SIG-M5 treated with dmso at 0.1 percent for 504 hours (cell line): Measurements from ENCODE around the gene NFATC2.

Experiments used
- DNase-seq: peaks from one replicate; lab custom pipeline; 2025; ENCODE audit not compliant: unreplicated experiment; lab: John Stamatoyannopoulos, UW

Gene NFATC2

DNA sequence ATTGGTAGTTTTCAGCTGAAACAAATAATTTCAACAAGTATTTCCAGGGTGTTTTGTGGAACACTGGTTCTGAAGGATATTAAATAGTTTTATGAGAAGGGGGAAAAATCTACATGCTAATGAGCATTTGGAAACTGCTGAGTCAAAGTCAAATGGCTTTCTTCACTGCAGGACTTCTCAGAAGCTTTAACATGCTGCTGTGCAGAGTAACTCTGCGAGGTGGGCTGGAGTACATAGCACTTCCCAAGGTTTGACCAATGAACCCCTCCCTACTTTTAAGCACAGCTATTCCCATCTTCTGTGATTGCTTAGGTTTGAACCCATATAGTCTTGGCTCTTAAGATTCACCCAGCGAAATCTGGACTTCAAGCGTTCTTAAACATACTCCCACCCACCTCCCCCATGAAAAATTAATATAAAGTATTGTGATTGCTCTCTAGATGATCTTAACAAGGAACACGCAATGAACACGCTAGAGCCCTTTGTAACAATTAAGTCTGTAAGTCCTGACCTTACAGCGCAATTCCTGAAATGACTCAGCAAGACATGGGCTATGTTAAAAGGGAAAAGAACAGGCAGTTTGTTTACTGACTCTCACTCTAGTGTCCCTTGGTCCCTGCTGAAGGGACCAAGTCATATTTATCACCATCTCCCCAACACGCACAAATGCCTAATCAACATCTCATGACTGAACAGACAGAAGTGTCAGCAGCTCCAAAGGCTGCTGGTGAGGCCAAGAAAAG is 105.2 kb downstream of the NFATC2 start:
- no peak for DNase-seq

DNA sequence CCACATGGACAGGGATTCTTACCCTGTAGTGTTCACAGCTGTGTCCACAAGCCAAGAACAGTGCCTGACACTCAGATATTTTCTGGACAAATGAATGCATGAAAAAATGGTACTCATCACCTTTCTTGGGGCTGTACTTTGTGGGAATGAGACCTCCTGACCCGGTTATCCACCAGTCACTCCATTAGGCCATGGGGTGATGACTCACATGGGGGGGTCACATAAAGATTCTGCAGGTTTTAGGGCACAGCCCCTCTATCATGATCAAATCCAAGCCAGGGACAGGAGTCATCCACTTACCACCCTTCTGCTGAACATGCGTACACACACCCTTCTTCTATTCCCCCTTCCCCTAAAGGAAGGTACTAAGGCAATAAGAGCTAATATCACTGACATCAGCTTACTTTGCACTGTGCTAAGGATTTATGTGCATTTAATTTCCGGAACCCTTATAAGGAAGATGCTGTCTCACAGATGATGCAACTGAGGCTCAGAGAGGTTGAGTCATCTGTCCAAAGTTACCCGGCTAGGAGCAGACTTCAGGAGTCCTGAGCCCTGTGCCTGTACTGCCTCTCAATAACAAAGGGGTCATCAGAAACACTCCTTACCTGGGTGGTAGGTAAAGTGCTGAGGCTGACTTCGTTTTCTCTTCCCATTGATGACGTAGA is 107.8 kb downstream of the NFATC2 start:
- DNase-seq = peak; percentile 44

DNA sequence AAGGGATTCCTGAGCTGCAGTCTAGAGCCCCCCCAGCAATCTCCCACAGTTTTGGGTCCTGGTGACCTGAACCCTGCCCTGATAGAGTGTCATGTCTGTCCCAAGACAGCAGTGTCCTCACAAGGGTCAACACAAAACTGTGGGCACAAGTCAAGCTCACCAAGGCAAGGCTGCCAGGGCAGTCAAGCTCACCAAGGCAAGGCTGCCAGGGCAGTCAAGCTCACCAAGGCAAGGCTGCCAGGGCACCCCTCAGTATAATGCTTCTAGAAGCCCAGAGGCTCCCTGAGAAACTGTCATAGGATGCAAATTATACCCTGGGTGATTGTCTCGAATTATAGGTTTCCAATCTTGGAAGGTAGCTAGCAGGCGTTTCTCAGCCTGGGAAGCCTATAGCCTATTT is 108.5 kb downstream of the NFATC2 start:
- no peak for DNase-seq

DNA sequence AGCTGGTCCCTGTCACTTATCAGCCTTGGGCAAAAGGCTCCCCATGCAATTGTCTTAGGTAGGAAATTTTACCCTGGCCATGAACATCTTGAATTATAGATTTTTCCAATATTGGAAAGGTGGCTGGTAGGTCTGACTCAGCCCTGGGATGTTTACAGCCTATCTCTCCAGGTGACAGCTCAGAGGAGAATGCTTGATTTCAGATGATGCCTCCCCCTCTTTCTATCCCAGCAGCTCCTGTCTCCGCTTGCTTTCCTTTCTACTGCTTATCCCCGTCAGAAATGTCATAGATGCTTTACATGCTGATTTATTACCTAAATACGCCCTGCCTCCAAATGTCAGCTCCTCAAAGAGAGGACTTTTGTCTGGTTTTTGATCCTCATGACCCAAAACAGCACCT is 109.6 kb downstream of the NFATC2 start:
- no peak for DNase-seq

DNA sequence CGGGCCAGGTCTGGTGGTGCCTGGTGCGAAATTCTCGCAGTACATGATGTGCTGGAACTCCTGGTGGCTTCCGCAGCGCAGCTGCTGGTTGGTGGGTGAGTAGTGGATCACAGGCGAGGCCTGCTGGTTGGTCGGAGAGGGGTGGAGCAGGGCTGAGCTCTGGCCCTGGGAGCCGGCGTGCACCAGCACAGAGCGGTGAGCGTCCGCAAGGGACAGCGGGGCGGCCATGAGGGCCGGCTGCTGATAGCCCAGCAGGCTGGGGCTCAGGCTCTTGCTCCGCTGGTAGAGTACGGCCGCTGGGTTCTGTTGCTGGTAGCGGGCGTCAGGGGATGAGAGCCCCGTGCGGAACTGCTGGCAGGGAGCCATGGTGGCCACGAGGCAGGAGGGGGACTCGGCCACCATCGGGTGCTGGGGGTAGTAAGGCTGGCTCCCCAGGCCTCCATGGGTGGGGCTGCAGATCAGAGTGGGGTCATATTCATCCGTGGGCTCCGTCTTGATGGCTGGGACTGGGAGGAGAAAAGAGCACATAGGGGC is 110.2 kb downstream of the NFATC2 start:
- no peak for DNase-seq

DNA sequence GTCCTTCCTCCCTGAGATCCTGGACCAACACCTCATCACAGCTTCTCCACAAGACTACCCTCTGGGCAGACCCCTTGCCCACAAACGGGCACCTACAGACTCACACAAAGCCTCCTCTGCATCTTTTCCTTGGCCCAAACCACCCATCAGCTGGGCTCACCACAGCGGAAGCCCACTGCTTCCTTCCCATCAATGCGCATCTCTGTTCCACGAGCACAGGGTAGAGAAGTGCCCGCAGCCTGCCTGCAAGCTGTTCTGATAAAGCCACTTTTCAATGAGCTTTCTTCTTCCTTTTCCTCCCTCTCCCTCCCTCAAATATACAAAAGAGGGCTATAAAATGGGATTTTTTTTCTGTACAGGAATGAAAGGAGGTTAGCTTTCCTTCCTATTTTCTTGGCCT is 111.2 kb downstream of the NFATC2 start:
- DNase-seq = no peak

DNA sequence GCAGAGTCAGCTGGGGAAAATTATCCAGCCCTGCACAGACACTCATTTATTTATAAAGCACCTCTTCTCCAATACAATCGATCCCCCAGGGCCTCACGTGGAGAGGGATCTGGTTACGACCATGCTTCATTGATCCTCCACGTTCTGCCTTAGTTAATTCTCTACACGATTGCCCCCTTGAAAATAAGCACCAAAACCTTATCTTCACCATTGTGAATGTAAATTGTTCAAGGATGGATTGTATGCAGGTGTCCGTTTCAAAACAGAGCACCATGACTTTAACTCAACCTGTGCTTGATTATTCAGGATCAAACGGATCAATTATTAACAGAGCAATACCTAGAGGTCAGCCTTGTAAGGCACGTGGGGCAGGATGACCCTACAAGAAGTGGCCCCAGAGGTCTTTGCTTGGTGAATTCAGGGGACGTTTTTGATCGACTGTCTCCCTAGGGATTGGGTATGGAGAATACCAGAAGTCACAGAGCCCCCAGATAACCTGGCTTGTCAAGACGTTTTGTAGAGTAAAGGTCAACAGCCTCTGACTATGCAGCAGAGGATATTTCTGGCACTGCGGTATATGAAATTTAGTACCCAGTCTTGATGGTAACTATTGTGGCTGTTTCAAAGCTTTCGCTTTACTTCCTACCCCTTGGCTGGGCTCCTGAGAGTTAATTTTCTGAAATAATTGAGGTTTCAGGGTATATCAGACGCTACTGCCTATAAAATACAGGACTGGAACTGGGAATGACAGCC is 112.1 kb downstream of the NFATC2 start:
- no peak for DNase-seq

DNA sequence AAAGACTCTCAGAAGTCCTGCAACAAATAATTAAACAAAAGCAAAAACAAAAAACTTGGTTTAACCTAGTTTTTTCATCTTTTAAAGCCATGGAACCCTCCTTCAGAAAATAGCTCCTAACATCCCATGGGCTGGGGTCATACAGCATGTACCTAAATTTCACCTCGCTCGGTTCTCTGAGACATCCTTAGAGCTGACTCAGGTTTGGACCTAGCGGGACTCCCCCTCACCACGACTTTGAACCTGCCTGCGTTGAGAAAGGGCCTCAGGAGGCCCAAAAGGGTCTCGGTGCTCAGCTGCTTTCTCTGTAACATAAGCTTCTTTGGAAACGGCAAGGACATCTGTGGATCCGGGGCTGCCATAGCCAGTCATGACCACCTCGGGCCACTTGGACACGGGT is 112.8 kb downstream of the NFATC2 start:
- DNase-seq = no peak

DNA sequence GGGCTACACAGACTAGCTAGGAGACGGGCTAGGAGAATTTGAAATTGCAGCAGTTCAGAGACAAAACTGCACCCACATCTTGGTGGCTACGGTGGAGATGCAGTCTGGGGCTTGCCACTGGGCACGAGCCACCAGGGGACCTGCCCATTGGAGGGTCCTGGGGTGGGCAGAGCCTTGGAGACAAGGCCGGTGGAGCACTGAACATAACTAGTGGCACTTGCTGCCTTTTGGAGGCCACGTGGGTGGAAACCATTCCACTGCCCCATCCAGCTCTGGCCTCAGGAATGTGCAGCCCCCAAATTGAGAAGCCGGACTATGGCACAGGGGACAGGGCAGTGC is 113.4 kb downstream of the NFATC2 start:
- DNase-seq = no peak

DNA sequence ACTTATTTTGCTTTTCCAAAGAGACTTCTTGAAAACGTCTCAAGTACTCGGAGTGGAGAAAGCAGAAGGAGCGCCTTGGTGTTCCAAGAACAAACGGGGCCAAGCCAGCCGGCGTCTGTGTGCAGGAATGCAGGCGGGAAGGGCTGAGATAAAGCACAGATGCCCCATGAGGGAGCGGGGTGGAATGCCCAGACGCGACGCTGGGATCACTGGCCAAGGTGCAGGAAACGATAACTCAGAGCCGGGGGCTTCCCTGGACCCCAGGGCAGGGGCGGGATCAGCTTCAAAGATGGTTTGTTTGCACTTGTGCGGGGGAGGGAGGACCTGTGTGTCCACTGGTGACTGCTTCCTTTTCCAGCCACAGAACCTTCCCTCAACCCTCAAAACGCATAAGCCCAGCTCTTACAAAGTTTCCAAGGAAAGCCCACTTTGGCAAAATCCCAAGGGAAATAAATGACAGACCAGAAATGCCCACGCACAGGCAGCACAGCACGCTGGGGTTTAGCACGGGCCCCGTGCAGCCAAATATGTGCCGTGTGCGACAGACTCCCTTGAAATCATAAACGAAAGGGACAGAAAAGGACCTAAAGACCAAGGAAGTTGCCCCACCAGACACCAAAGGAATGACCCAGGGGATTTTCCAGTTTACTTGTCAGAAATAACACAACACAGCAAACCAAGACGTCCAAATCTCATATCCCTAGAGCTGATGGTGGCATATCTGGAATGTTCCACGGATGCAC is 113.9 kb downstream of the NFATC2 start:
- DNase-seq = no peak

DNA sequence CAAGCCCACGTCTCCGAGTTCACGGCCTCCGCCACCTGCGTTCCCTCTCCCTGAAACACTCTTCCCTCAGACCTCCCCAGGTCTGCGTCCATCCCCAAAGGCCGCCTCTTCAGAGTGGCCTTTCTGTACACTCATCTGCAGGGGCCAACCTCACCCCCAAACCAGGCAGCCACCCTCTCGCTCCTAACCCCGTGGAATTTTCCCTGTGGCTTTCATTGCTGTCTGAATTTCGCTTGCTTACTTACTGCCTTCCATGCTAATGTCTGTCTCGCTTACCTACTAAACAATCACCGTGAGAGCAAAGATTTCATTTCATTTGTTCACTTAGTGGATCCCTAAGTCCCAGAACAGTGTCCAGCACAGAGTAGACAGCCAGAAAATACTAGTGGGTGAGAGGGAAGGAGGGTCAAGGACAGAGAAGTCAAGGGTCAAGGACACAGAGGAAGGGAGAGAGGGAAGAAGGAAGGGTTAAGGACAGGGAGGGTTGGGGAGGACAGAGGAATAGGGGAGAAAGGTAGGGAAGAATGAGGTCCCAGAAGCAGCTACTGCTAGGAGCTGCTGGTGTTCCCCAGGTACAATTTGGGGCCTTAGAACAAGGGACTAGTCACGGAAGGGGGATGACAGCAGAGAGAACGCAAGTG is 114.7 kb downstream of the NFATC2 start:
- no peak for DNase-seq

DNA sequence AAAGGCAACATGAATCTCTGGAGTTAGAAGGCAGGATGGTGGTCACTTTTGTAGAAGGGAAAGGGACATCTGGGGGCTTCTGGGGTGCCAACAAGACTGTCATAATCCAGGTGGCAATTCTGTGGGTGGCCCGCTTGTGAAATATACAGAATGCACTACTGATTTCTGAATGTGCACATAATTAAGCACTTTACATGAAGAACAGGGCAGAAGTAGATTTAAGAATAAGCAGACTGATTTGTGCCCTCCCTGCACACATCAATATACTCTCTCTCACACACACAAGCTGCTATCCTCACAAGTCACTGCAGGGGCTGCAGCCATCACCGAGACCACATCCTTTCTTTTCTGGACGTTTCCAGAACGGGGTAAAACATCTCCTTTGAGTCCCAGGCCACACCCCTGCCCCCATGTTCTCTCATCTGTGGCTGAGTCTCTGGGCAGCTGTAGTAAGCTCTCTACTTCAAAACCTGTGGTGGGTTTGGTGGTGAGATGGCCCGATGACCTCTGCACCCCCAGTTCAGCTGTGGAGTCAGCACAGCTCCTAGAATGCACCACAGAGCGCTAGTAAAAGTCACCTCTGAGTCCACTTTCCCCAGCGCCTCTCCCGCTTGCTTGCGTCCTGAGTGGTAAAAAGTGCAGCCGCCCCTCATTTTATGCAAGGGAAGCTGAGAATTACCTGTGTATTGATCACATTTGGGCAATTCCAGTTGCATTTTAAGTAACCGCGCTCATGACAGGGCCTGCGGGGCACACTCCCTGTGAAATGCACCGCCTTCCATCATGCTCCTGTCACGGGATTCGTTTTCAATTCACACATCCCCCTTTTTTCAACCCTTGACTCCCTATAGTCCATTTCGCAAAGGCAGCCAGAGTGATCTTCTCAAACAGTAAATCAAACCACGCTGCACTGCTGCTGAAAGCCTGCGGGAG is 115.5 kb downstream of the NFATC2 start:
- no peak for DNase-seq

DNA sequence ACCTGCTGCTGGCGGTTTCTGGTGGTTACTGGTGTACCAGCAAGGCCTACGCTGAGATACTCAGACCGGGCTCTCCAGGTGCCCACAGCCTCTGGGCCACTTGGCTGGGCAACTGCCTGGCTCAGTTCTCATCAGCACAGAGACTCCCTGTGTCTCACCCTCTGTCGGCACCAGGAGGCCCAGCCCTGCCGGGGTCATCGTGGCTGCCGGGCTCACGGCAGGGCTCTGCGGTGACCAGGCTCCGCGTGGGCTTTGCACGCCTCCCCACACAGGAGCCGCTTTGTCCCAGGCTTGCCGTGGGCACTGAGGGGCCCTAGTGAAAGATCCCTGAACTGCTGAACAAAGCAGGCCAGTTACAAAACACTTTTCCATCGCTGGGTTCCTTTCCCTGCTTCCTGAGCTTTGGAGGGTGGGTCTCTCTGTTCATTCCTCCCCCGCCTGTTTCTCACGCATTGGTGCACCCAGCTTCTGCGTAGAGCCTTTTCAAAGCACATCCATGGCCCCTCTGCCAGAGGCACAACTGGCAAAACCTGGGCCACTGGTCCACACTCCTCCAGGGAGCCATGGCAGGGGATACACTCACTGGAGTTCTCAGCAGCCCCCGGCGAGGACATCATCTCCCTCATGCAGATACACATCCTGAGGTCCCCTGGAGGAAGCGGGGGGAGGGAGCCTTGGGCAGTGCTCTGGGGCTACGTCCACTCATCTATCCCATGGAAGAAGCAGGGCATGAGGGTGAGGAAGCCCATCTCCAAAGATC is 117.0 kb downstream of the NFATC2 start:
- DNase-seq = no peak

DNA sequence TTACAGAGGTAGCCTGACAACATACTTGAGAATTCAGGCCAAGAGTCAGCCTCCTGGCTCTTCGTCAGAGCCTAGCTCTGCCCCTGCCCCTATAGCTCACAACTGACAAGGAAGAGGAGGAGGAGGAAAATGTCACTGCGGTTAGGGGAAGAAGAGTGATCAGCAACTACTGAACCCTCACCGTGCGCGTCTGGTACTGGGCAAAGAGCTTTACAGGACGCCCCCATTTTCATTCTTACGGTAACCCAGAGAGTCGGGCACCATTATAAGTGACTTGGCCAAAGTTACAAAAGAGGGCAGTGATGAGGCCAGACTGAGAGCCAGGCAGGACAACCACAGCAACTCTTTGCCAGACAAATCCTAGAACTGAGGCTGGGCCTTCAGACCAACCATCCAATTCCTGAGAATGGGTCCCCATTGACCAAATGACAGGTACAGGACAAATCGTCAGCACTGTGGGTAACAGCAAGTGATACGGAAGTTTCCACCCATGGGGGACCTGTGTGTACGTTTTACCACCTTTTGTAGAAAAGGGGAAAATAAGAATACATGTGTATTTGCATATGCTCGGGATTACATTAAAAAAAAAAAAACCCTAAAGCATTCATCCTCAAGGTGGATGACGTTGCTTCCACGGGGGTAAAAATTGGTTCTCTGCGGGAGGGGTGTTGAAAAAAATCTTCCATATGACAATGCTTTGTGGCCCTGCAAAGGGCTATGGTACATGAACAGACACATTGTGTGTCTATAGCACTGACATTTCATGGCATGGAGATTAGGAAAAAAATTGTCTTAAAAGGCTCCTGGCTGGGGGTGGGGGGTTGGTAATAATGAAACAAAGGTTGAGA is 118.0 kb downstream of the NFATC2 start:
- DNase-seq = no peak

DNA sequence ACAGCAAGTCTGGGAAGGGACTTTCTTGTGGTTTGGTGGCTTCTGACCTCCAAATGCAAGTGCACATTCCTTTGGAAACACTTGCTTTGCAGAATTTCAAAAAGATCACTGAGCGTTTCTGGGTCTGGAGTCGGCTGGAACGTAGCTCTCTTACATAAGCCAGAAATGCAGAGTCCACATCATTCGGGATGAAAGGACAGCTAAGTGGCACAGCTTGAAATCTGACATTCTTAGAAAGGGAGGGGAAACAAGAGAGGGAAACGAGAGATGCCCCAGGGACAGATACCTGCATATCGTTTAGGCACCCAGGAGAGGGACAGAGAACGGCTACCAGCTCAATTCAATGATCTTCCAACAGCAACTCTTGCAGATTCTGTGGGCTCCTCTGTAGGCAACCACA is 118.7 kb downstream of the NFATC2 start:
- no peak for DNase-seq

DNA sequence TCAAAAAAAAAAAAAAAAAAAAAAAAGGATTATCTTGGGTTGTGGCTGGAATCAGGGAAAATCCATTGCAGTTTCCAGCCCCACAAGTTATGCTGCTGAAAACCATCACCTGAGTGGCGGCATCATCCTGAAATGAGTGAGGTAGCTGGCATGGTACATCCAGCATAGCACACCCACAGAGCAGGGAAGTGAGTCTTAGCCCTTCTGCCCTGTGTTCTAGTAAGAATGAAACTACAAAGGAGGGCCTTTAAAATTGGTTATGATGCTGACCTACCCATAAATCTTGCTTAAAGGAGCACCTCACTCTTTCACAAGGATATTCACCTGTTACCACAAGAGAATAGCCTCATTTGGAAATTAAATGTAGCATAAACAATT is 119.2 kb downstream of the NFATC2 start:
- DNase-seq = no peak

DNA sequence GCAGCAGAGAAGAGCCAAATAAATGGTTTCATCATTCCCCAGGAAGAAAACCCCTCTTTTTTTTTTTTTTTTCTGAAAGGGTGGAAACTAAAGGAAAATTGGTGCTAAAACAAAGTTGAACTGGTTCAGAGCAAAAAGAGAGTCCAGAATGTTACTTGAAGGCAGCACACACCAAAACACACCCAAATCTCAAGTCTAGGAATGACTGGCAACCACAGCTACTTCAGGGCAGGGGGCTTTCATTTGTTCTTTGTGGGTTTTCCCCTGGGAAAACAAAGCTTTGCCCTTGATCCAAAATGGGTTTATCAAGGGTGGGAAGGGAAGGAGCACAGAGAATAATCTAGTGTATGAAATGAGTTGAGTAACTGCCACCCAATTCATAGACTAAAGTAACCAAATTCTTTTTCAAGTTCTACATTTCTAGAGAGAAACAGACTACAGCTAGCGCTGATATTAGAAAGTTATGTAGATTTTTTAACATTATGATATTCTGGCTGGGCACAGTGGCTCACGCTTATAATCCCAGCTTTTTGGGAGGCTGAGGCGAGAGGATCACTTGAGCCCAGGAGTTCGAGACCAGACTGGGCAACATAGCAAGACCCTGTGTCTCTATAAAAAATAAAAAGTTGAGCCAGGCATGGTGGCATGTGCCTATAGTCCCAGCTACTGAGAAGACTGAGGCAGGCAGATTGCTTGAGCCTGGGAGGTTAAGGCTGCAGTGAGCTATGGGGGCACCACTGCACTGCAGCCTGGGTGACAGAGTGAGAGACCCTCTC is 119.8 kb downstream of the NFATC2 start:
- DNase-seq = no peak
